Bone marrow (tissue), 2 donors: Measurements from ENCODE around the gene EDA.
"Not testable (repeated sequence)": the region's sequence is repeated elsewhere in the genome, so short reads cannot be mapped to it uniquely, and the experiment has no call there.

Experiments used
- DNase-seq, 2 donors: peaks; one replicate each; lab custom pipeline; 2025; lab: John Stamatoyannopoulos, UW

The EDA gene

GRCh38 chrX:69746051-69746450 is 130.1 kb downstream of the EDA start:
- no peak for DNase-seq

DNA sequence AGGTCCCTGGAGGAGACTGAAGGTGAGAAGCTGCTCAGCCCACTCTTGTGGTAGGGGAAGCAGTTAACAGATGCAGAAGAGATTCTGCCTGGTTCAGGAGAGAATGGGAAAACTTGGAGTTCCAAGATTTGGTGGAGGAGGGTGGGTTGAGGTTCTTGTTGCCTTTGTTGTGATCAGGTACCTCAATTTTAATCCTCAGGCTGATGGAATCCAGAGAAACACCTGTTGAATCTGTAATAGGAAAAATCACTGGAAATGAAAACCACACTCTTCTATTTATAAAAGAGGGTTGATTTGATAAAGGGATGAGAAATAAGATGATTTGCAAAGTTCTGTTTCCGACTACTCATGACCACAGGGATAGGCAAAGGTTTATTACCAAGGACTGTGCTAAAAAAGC is 132.1 kb downstream of the EDA start:
- DNase-seq: no peak

DNA sequence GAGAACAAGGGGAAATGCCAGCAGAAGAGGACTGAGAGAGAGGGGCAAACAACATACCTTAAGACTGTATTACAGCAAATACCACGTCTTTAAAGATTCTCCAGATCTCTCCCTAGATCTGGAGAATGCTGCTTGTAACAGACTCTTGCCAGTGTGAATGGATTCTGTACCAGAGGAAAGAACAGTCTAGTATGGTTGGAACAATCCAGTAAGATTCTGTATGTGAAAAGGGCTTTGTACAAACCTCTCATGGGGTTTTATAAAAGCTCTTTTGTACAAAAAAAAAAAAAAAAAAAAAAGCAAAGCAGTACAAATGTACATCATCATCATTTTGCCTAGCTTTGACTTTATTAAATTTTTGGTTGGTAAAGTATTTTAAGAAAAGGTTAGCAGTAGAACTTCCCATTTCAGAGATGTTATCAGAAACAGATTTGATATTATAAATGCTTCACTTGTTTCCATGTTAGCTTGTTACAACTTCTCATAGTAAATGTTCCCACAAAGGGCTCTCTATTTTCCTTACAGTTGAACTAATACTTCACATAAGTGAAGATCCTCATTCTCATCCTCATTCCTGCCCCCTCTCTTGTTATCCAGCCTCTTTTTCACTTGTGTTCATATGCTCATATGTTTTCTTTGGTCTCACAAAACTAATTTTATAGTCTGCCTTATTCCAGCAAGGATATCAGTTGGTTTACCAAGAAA is 144.2 kb downstream of the EDA start:
- DNase-seq: no peak

- no peak for DNase-seq
Observed at GRCh38 chrX:69761633-69762032, 145.7 kb downstream of the EDA start.

GRCh38 chrX:69762340-69762739 is 146.4 kb downstream of the EDA start:
- no peak for DNase-seq

GRCh38 chrX:69793260-69793935 is 177.5 kb downstream of the EDA start:
- DNase-seq: no peak

GRCh38 chrX:69795702-69796101 is 179.8 kb downstream of the EDA start:
- no peak for DNase-seq

DNA sequence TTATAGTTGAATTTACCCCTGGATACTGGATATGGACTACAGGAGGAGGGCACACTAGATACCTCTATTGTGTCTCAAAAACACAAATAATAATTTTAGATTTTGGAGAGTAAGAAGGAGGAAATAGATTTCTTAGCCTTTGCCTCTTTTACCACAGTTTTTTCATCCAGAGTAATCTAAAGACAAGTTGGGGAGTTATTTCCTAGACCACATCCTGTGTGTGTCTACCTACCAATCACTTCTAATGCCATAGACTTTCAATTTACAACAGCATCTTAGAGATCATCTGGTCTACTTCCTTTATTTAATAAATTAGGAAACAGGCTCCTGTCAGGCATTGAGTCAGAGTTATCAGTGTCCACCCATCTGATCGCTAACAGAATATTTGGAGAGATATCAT is 191.5 kb downstream of the EDA start:
- no peak for DNase-seq

GRCh38 chrX:69808375-69808774 is 192.5 kb downstream of the EDA start:
- DNase-seq: no peak

DNA sequence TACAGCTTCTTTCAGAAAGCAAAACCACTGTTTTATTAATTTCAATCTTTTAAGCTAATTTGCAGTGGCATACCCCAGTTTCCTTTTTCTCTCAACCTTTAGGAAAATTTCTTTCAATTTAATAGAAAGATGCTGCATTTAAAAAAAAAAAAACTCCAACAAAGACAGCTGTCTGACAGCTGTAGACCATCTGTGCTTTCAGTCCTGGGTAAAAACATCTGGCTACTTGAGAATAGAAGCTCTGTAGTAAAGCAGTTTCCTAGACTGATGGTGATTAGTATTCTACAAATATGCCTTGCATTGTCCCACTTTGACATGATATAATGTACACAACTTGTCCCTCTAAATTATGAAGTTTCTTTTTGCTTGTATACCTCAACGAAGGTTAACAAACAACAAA is 197.8 kb downstream of the EDA start:
- DNase-seq: no peak

- no peak for DNase-seq
Observed at GRCh38 chrX:69815063-69815462, 199.2 kb downstream of the EDA start.

DNA sequence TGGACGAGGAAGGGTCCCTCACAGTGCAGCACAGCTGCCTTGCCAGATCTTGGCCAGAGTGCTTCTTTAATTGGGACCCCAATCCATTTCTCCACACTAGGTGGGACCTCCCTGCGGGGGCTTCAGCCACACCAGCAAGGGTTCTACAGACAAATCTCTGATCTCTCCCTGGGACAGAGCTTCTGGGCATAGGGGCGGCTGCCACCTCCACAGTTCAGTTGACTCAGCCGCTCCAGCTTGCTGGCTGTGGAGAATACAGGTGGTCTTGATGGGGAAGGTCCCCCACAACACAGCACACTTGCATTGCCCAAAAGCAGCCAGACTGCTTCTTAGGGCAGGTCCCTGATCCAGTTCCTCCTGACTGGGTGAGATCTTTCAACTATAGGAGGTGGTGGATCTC is 199.6 kb downstream of the EDA start:
- DNase-seq: no peak

GRCh38 chrX:69844636-69845035 is 228.7 kb downstream of the EDA start:
- no peak for DNase-seq

DNA sequence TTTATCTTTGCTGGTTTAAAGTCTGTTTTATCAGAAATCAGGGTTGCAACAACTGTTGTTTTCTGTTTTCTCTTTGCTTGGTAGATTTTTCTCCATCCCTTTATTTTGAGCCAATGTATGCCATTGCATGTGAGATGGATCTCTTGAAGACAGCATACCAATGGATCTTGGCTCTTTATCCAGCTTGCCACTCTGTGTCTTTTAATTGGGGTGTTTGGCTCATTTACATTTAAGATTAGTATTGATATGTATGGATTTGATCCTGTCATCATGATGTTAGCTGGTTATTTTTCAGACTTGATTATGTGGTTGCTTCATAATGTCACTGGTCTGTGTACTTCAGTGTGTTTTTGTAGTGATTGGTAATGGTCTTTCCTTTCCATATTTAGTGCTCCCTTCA is 244.1 kb downstream of the EDA start:
- DNase-seq: not testable (repeated sequence)

GRCh38 chrX:69876221-69876620 is 260.3 kb downstream of the EDA start:
- no peak for DNase-seq

DNA sequence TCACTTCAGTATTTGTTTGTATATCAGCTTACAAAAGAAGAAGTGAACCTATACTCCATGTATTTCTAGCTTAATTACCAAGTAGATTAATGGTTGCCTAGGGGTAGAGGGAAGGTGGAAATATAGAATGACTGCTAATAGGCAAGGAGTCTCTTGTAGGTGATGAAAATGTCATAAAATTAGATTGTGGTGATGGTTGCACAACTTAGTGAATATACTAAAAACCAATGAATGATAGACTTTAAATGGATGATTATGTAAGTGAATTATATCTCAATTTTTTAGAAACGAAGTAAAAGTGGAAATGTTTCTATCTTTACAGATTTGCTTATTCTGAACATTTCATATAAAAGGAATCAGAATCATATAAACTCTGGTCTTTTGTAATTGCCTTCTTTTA is 268.3 kb downstream of the EDA start:
- DNase-seq: no peak

GRCh38 chrX:69896046-69896445 is 280.1 kb downstream of the EDA start:
- no peak for DNase-seq

DNA sequence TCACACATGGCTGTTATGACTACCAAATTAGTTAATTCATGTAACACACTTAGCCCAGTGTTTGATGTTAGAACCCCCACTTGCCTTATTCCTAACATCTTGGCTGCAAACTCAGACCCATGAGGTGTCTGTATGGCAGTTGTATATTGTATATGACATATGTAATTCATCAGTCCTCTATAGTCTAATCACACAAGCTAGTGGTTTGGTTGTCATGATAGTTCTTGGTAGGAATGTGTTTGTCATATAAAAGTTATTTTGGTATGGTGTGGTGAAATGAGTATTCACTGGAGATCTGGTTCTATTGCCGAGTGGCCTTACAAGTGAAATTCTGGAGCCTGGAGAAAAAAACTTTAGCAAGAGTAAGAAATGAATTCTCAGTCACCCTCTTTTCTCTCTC is 284.6 kb downstream of the EDA start:
- no peak for DNase-seq

- DNase-seq: no peak
Observed at GRCh38 chrX:69906447-69906846, 290.5 kb downstream of the EDA start.

DNA sequence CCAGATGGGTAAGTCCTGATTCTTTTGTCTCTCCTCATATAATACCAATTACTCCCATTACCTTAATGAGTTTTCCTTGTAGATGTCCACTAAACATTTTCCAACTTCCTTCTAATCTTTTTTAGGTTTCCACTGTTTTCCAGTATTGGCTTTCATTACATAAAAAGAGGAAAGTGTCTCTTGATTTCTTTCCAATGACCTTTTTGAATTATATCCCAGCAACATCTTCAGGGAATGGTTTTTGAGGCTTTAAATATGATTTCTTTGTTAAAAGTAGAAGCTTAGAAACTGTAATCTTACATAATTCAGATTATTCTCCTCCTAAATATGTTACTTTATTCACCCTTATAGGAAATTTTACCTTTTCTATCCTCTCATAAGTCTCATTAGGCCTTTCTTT is 298.9 kb downstream of the EDA start:
- DNase-seq: no peak

DNA sequence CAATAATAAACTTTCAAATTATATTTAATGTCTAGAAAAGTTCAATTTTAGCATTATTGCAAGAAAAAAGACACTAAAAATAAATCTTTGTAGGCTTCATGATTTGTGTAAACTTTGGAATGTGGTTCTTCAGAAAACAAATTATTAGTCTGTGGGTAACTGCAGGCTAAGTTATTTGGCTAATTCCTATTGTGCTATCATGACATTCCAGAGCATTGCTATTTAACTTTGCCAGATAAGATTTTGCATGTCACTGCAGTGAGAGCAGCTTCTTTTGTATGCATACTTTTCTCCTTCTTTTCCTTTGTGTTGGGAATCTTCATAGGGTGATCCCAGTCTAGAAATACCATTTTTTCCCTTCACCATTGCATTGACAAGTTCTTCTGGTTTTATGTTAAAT is 303.8 kb downstream of the EDA start:
- DNase-seq: no peak

DNA sequence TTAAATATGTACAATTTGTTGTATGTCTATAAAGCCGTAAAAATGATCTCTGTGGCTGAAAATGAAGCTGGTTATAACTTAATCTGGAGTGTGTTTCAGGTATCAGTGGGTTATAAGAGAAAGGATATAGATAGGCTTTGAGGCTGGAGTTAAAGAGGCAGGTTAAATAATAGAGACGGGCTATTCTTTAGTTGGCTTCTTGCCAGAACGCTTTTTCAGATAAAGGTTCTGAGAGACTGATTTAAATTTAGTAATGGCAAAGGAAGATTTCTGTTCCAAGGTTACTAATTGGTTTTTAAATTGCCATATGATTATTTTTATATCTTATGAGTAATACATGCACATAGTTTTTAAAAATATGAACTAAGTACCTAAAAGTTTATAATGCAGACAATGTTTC is 316.4 kb downstream of the EDA start:
- no peak for DNase-seq

GRCh38 chrX:69948276-69948797 is 332.4 kb downstream of the EDA start:
- DNase-seq: no peak

DNA sequence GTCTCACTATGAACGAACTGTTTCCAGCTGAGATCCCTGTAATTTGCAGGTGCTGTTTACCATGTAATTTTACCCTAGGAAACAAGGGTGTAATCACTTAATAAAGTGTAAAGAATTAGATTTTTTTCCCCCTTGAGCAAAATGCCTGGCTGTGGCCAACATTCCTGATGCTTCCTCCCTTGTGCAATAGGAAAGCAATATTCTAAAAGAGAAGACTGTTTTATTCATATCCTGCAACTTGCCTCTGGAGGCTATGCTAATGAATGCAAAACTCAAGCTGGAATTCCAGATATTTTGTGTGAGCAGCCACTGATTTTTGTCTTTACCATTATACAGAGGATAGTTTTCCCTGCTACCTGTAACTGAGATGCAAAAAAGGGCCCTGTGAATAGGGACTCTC is 335.8 kb downstream of the EDA start:
- no peak for DNase-seq
